Stimulated activated CD4-positive, alpha-beta T cell treated with anti-CD3 and anti-CD28 coated beads, Interleukin-15, amount 100 ng/mL, for 1 hour (primary cell): ENCODE measurements around the gene KRTAP10-11.

Experiments used
- DNase-seq, 2 donors: peaks; one replicate each; pipeline ENCODE4 v3.0.0-alpha.2; 2020; ENCODE audit warnings: low read depth in 1 of 2, low spot score in 1 of 2

Gene KRTAP10-11

GRCh38 chr21:44695184-44695583 is 49.0 kb downstream of the KRTAP10-11 start:
- DNase-seq = no peak

GRCh38 chr21:44695641-44696040 is 49.4 kb downstream of the KRTAP10-11 start:
- DNase-seq = no peak

- no peak for DNase-seq
Measured at GRCh38 chr21:44696572-44696971, 50.4 kb downstream of the KRTAP10-11 start.
